Karpas-422 (cell line): ENCODE measurements around the gene EPHA7. TPM values are rescaled to one million over a fixed set of nuclear protein-coding genes. Genes with fewer than 3 reads are reported as not detected.

Experiments
- DNase-seq: peaks from one replicate; pipeline ENCODE4 v3.0.0-alpha.2; 2015
- H2AFZ ChIP-seq: fragments of 200-600 bp; sonication (generic); 2 replicates; pipeline ENCODE4 v1.6.1; 2014; ENCODE audit warnings: antibody characterized with exemption, low read length, mixed read lengths
- H3K27ac ChIP-seq: fragments of 200-600 bp; sonication (generic); 2 replicates; pipeline ENCODE4 v1.5.1; 2014; ENCODE audit warnings: mild to moderate bottlenecking, low read length, moderate library complexity
- H3K27me3 ChIP-seq: fragments of 200-600 bp; sonication (generic); 2 replicates; pipeline ENCODE4 v1.6.1; 2014; ENCODE audit warnings: low read length, mixed read lengths
- H3K36me3 ChIP-seq: fragments of 200-600 bp; sonication (generic); 2 replicates; pipeline ENCODE4 v1.6.1; 2014; ENCODE audit warnings: low read length, mixed read lengths; ENCODE audit not compliant: insufficient read depth
- H3K4me1 ChIP-seq: fragments of 200-600 bp; sonication (generic); 2 replicates; pipeline ENCODE4 v1.6.1; 2014; ENCODE audit warnings: mild to moderate bottlenecking, low read length, mixed read lengths
- H3K4me2 ChIP-seq: fragments of 200-600 bp; sonication (generic); 2 replicates; pipeline ENCODE4 v1.6.1; 2014; ENCODE audit warnings: low read length, low read depth, mild to moderate bottlenecking; ENCODE audit not compliant: poor library complexity, severe bottlenecking
- H3K4me3 ChIP-seq: fragments of 200-600 bp; sonication (generic); 2 replicates; pipeline ENCODE4 v1.5.1; 2014; ENCODE audit warnings: mild to moderate bottlenecking, antibody characterized with exemption, low read length, mixed read lengths
- H3K79me2 ChIP-seq: fragments of 200-600 bp; sonication (generic); 2 replicates; pipeline ENCODE4 v1.6.1; 2014; ENCODE audit warnings: mild to moderate bottlenecking, low read length, mixed read lengths
- H3K9ac ChIP-seq: fragments of 200-600 bp; sonication (generic); 2 replicates; pipeline ENCODE4 v1.6.0; 2014; ENCODE audit warnings: low read length
- H3K9me2 ChIP-seq: fragments of 200-600 bp; sonication (generic), shearing (Covaris generic); replicated peaks from 2 replicates; pipeline ENCODE4 v1.6.0; 2014; ENCODE audit warnings: mild to moderate bottlenecking, low read length, moderate library complexity; ENCODE audit not compliant: insufficient read depth
- H3K9me3 ChIP-seq: fragments of 300-700, 200-600 bp; sonication (generic); 2 replicates; pipeline ENCODE4 v1.6.1; 2014; ENCODE audit warnings: low read length, mixed read lengths
- H4K20me1 ChIP-seq: fragments of 200-600 bp; sonication (generic); 2 replicates; pipeline ENCODE4 v1.6.1; 2014; ENCODE audit warnings: mild to moderate bottlenecking, antibody characterized with exemption, low read length, low read depth; ENCODE audit not compliant: insufficient read depth
- total RNA-seq: library from RNA; depleted of rRNA; stranded (reverse); fragments of >200 nt; shearing (Covaris generic); gene quantifications from 2 replicates; pipeline ENCODE4 v1.2.3, GENCODE V29; 2014; ENCODE audit warnings: low replicate concordance; rRNA removed

Gene EPHA7
- total RNA-seq, result not detected in 2 replicates

DNA sequence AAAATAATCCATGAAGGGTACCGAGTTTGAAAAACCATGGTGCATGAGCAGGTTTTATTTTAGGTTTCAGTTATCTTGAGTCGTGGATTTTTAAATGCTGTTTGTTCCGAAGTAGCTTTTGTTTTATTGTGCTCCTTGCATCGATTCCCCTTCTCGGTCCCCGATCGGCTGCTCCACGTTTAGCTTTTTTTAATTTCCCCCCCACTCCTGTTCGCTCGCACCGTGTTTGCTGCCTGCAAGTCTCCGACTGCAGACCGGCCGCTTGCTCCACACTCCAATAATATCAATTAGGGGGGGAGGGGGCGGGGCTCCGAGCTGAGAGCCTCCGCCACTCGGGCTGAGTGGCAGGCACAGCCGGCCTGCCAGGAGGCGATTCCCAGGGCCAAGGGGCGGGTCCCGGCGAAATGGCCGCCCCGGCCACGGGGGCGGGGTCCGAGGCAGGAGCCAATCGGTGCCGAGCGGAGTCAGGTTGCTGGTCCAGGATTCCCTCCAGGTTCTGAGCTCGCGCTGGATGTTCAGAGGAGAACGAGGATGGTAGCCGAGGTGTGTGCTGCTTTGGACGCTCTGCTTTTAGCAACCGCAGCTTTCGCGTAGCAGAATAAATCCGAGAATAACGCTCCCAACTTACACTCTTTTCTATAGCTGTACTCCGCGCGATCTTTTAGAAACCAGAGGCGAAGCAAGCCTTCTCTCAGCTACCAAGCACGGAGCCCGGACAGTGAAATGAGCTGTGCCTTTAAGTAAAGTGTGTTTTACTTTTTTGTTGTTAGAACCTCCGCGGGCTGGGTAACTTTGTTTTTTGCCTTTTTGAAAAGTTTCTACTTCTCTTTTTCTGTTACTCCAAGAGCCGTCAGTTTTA lies at the start of gene EPHA7:
Gene EPHA7, minus strand, starts transcription at position 256 of the 859 bp plus-strand sequence. Its CDS starts 218 bp downstream, at position 38.
- Histone ChIP-seq H3K36me3 (no peaks in the 10 kb centered on the region), H3K27me3 (no peaks in the 10 kb centered on the region), H3K79me2 (no peaks in the 10 kb centered on the region), H3K27ac (no peak within 1 kb of the TSS), H3K4me3 (no peak within 1 kb of the TSS), H4K20me1 (no peaks in the 10 kb centered on the region), H3K9ac (no peak within 1 kb of the TSS), H3K4me1 (no peaks in the 10 kb centered on the region), H3K9me3 (peaks cover 2% of the 10 kb centered on the region), H3K4me2 (no peak within 1 kb of the TSS), H3K9me2 (no peaks in the 10 kb centered on the region), H2AFZ (no peak within 1 kb of the TSS)
- no peak for DNase-seq

DNA sequence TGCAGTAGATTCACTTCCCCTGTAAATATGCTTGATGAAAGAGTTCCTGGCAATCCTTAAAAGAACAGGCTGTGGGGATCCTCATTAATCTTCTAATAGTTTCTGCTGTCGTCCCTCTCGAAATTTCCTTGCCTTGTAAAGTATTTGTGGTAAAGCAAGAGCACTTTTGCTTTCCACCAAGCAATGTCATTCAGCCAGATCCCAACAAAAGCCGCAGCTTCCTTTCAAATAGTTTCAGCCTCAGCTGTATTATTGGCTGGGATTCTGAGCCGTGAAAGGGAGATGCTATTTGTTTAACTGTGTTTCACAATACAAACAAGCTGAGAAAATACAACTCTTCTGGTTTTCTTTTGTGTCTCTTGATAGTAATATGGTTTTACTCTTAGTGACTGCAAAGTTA lies 48.9 kb upstream of the EPHA7 start:
- Histone ChIP-seq H3K27ac (no peak overlapping the region), H2AFZ (no peak overlapping the region), H3K9me2 (no peaks in the 10 kb centered on the region), H3K4me3 (no peak overlapping the region), H3K9ac (no peak overlapping the region), H4K20me1 (no peaks in the 10 kb centered on the region), H3K27me3 (no peaks in the 10 kb centered on the region), H3K4me1 (no peaks in the 10 kb centered on the region), H3K79me2 (no peaks in the 10 kb centered on the region), H3K9me3 (peaks cover 25% of the 10 kb centered on the region), H3K4me2 (no peak overlapping the region), H3K36me3 (no peaks in the 10 kb centered on the region)
- DNase-seq, result no peak

DNA sequence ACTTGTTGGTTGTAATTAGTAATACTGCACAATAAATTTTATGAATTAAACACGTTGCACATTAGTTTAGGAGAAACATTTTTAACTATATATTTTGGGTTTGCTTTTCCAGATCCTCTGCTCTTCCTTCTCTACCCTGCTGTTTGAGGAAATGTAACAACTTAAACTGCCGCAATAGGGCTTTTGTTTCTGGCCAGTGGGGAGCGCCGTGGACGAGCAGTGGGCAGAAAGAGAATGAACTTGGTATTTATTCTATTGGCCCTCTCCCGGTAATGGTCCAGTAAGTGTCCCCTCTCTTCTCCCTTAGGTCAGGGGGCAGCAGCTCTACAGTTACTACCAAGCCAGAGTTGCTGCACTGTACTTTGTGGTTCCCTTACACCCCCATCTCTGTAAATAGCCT lies 35.2 kb upstream of the EPHA7 start:
- H3K4me1 ChIP-seq, result no peaks in the 10 kb centered on the region
- no peak overlapping the region for H2AFZ ChIP-seq
- H3K9me2 ChIP-seq, result no peaks in the 10 kb centered on the region
- peaks cover 3% of the 10 kb centered on the region; the same call in 1 of the 2 replicates for H3K9me3 ChIP-seq
- no peak for DNase-seq
- H4K20me1 ChIP-seq, result no peaks in the 10 kb centered on the region
- no peak overlapping the region for H3K4me3 ChIP-seq
- H3K79me2 ChIP-seq, result no peaks in the 10 kb centered on the region
- no peak overlapping the region for H3K9ac ChIP-seq
- no peaks in the 10 kb centered on the region for H3K36me3 ChIP-seq
- no peak overlapping the region for H3K27ac ChIP-seq
- no peaks in the 10 kb centered on the region for H3K27me3 ChIP-seq
- H3K4me2 ChIP-seq, result no peak overlapping the region

DNA sequence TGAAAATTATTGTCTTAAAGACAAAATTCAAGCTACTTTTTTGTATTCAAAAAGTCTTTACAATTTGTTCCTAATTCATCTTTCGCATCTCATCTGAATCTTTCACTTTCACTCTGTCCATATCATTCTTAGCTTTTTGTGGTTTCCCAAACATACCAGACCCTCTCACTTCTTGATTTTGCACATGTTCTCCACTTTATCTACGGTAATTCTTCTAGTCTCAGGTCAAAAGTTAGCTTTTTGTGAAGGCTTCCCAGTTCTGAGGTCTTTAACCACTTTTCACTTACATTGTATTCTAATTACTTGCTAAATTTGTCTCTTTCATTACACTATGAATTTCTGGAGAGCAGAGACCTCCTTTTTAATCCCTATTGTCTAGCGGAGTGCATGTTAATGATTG lies 34.6 kb upstream of the EPHA7 start:
- Histone ChIP-seq H4K20me1 (no peaks in the 10 kb centered on the region), H3K4me3 (no peak overlapping the region), H2AFZ (no peak overlapping the region), H3K27ac (no peak overlapping the region), H3K4me1 (no peaks in the 10 kb centered on the region), H3K9ac (no peak overlapping the region), H3K4me2 (no peak overlapping the region), H3K27me3 (no peaks in the 10 kb centered on the region), H3K9me2 (no peaks in the 10 kb centered on the region), H3K9me3 (peaks cover 3% of the 10 kb centered on the region; the same call in 1 of the 2 replicates), H3K36me3 (no peaks in the 10 kb centered on the region), H3K79me2 (no peaks in the 10 kb centered on the region)
- DNase-seq, result no peak

DNA sequence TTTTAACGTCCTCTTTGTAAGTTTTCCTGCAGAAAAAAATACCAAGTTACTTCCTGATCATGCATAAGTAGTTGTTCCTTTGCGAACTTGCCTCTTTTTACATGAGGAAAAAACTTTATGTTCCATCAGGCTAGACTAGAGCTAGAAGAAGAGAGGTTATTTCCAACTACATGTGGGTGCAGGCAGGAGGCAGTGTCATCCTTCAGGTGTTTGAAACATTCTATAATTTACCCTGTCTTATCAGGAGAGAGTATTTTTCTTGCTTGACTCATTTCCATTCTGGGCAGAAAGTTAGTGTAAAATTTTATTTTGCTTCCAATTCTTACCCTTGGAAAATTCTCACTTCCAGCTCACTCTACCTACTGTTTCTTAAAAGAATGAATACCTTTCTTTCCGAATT lies 28.5 kb upstream of the EPHA7 start:
- Histone ChIP-seq H2AFZ (no peak overlapping the region), H3K36me3 (no peaks in the 10 kb centered on the region), H4K20me1 (no peaks in the 10 kb centered on the region), H3K4me3 (no peak overlapping the region), H3K9ac (no peak overlapping the region), H3K27me3 (no peaks in the 10 kb centered on the region), H3K9me3 (peaks cover 14% of the 10 kb centered on the region), H3K27ac (no peak overlapping the region), H3K79me2 (no peaks in the 10 kb centered on the region), H3K4me1 (no peaks in the 10 kb centered on the region), H3K9me2 (no peaks in the 10 kb centered on the region), H3K4me2 (no peak overlapping the region)
- no peak for DNase-seq

DNA sequence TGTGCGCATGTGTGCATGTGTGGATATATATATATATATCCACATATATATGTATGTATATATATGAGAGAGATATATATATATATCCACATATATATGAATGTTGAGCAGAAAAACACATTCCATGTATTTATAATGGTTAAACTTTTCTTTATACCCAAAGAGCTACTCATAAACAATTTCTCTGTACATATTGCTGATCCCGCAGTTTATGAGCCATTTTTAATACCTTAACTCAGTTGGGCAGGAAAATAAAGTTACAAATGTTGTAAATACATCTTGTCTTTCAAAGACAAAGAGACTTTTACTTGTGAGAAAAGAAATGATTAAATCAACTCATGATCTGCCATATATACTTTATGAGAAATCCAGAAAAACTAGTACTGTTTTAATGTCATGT lies 18.1 kb upstream of the EPHA7 start:
- Histone ChIP-seq H3K9ac (no peak overlapping the region), H3K4me3 (no peak overlapping the region), H3K9me2 (no peaks in the 10 kb centered on the region; the same call in 1 of the 2 replicates), H4K20me1 (no peaks in the 10 kb centered on the region), H3K79me2 (no peaks in the 10 kb centered on the region), H3K36me3 (no peaks in the 10 kb centered on the region), H3K27ac (no peak overlapping the region), H2AFZ (no peak overlapping the region), H3K27me3 (no peaks in the 10 kb centered on the region), H3K4me2 (no peak overlapping the region), H3K4me1 (no peaks in the 10 kb centered on the region), H3K9me3 (peaks cover 12% of the 10 kb centered on the region; the same call in 1 of the 2 replicates)
- no peak for DNase-seq

DNA sequence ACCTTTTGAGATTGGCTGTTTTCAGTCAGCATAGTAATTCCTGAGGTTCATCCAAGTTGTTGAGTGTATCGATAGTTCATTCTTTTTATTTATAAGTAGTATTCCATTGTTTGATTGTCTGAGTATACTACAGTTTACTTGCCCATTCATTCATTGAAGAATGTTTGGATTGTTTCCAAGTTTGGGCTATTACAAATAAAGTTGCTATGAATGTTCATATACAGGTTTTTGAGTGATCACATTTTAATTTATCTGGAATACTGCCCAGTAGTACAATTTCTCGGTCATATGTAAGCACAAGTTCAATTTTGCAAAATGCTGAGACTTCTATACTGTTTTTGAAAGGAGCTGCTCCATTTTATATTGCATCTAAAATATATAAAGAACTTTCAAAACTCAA lies 14.2 kb upstream of the EPHA7 start:
- no peak for DNase-seq
- Histone ChIP-seq H3K27me3 (no peaks in the 10 kb centered on the region), H3K4me3 (no peak overlapping the region), H2AFZ (no peak overlapping the region), H3K4me2 (no peak overlapping the region), H3K79me2 (no peaks in the 10 kb centered on the region), H3K27ac (no peak overlapping the region), H4K20me1 (no peaks in the 10 kb centered on the region), H3K9me2 (no peaks in the 10 kb centered on the region; the same call in 1 of the 2 replicates), H3K9ac (no peak overlapping the region), H3K9me3 (peaks cover 14% of the 10 kb centered on the region), H3K36me3 (no peaks in the 10 kb centered on the region), H3K4me1 (no peaks in the 10 kb centered on the region)

DNA sequence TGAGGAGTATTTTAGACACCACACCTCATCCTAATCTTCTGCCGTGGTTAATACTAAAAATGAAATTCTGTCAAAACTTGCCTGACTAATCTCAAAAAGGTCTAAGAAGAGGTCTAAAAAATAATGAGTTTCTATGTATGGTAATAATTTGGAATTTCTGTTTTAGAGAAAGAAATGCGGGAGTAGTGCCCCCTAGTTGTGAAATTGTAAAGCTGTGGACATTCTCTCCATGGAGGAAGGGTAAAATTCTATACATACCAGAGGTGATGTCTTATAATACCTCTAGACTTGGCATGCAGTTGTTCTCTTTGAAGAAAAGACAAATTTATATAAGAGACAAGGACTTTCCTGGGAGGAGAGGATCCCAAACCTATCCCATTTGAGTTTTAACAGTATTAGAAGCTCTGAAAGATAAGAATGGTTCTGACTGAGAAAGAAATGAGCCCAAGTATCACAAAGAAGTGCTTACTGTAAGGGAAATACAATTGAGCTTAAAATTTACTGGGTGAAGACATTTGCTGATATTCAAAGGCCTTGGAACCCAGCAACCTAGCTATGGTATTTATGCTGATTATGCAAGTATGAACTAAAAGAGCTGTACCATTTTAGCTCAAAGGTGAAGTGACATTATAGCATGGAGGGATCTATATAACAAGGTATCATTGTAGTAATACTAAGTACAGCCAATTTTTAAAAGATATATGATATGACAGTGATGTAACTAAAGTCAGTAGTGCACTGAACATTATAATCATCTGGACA lies 5.1 kb upstream of the EPHA7 start:
- Histone ChIP-seq H3K4me3 (no peak overlapping the region), H3K36me3 (no peaks in the 10 kb centered on the region), H3K27ac (no peak overlapping the region), H3K79me2 (no peaks in the 10 kb centered on the region), H3K4me1 (no peaks in the 10 kb centered on the region), H3K27me3 (no peaks in the 10 kb centered on the region), H2AFZ (no peak overlapping the region), H3K4me2 (no peak overlapping the region), H3K9me2 (peaks cover 9% of the 10 kb centered on the region), H3K9me3 (peaks cover 2% of the 10 kb centered on the region; the same call in 1 of the 2 replicates), H4K20me1 (no peaks in the 10 kb centered on the region), H3K9ac (no peak overlapping the region)
- DNase-seq, result peak; percentile 54
